ENCODE results near the gene SLC35B1. TPM values are rescaled to one million over a fixed set of nuclear protein-coding genes. Genes with fewer than 3 reads are reported as not detected.

The SLC35B1 gene
- total RNA-seq: 10 to 100 TPM; 50.4 TPM

DNA sequence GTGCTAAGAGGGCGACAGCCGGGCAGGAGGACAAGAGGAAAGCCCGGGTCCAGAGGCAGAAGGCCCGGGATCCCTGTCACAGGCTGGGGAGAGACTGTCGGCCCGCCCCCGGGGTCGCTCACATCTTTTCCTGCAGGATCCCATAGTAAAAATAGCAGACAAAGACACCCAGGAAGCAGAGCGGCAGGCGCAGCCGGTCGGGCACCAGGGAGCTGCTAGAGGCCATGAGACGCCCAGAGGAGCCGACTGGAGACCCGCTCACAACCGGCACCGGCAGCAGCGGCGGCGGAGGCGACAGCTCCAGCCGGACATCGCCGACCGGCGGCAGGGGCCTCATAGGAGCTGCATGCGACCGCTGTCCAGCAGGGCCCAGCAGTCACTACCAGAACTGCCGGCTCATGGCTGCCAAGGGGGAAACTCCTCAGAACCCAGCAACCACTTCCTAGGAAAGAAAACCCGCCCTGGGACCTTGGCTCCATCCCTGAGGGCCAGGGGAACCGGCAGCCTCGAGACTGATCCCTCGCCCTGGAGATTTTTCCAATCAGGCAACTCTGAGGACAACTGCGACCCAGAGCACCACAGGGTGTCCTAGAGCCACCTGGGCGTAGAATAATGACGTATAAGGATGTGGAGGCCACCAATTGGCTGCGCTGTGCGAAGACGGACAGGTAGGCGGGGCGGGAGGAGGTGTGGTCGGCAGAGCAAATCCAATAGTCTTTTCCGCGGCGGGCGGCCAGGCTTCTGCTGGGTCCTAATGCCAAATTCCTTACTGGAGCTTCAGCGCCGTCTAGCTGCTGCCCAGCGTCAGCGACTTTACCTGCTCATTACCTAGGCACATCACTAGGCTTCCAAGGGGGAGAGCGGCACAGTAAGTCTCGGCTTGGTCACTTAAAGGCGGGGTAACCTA is at the start of gene SLC35B1:
SLC35B1 (minus strand) TSS at position 357 of the 907 bp plus-strand sequence; CDS start at position 226, 131 bp downstream.
- ChIA-PET CTCF (interaction anchor here (0.6 to 3.7 kb wide), 35 partner anchors 9 to 366 kb away, joined by 3 to 38 read pairs (median 6); partner anchors contain the start of genes FAM117A and KAT7), POLR2A (interaction anchor here (0.6 to 6.7 kb wide), 34 partner anchors 9 to 763 kb away, joined by 3 to 90 read pairs (median 4); partner anchors contain the start of genes FAM117A, KAT7, PHB1 and SNF8)
- peak; percentile 99 for DNase-seq
- H3K27ac Mint-ChIP-seq: peak within 1 kb of the TSS; percentile 93
- no peaks in the 10 kb centered on the region for H3K27me3 Mint-ChIP-seq
- peaks cover 57% of the 10 kb centered on the region for H3K4me1 Mint-ChIP-seq
- H3K36me3 Mint-ChIP-seq (ENCODE audit: low read depth): peaks cover 53% of the 10 kb centered on the region
- no peaks in the 10 kb centered on the region for H3K9me3 Mint-ChIP-seq
- peak within 1 kb of the TSS; percentile 90 for H3K4me3 Mint-ChIP-seq

GRCh38 chr17:49757151-49757777 is 49.5 kb upstream of the SLC35B1 start:
- H3K27me3 Mint-ChIP-seq: no peaks in the 10 kb centered on the region
- H3K36me3 Mint-ChIP-seq (ENCODE audit: low read depth): peaks cover 54% of the 10 kb centered on the region
- H3K27ac Mint-ChIP-seq: no peak overlapping the region
- no peak for DNase-seq
- ChIA-PET POLR2A (interaction anchor here (0.9 to 11.0 kb wide), 4 partner anchors 10 to 49 kb away, joined by 3 to 196 read pairs (median 9); partner anchors contain the start of gene SLC35B1), CTCF (interaction anchor here (1.2 to 1.6 kb wide), 2 partner anchors 10 to 15 kb away, joined by 3 to 4 read pairs; no protein-coding TSS in a partner anchor)
- H3K4me1 Mint-ChIP-seq: peaks cover 83% of the 10 kb centered on the region
- H3K9me3 Mint-ChIP-seq: no peaks in the 10 kb centered on the region
- H3K4me3 Mint-ChIP-seq: no peak overlapping the region

- no peak overlapping the region for H3K4me3 Mint-ChIP-seq
- no peaks in the 10 kb centered on the region for H3K9me3 Mint-ChIP-seq
- H3K4me1 Mint-ChIP-seq: peaks cover 78% of the 10 kb centered on the region
- DNase-seq: no peak
- no peak overlapping the region for H3K27ac Mint-ChIP-seq
- ChIA-PET POLR2A (interaction anchor here (0.7 to 11.0 kb wide), 5 partner anchors 9 to 48 kb away, joined by 3 to 196 read pairs (median 4); partner anchors contain the start of gene SLC35B1), CTCF (interaction anchor here (0.7 to 1.6 kb wide), 4 partner anchors 10 to 181 kb away, joined by 3 to 6 read pairs (median 4); no protein-coding TSS in a partner anchor)
- H3K36me3 Mint-ChIP-seq (ENCODE audit: low read depth): peaks cover 55% of the 10 kb centered on the region
- no peaks in the 10 kb centered on the region for H3K27me3 Mint-ChIP-seq
These were observed 48.8 kb upstream of the SLC35B1 start for GRCh38 chr17:49756323-49757150.

- Mint-ChIP-seq H3K4me1 (peaks cover 72% of the 10 kb centered on the region), H3K27me3 (no peaks in the 10 kb centered on the region), H3K36me3 (ENCODE audit: low read depth) (peaks cover 54% of the 10 kb centered on the region), H3K4me3 (no peak overlapping the region), H3K27ac (peak overlapping the region; percentile 12), H3K9me3 (no peaks in the 10 kb centered on the region)
- no peak for DNase-seq
- ChIA-PET POLR2A (interaction anchor here (0.7 to 11.0 kb wide), 3 partner anchors 8 to 26 kb away, joined by 3 to 196 read pairs (median 14); no protein-coding TSS in a partner anchor), CTCF (interaction anchor here (1.3 to 1.6 kb wide), 2 partner anchors 9 to 14 kb away, joined by 3 to 6 read pairs; no protein-coding TSS in a partner anchor)
These were observed 48.0 kb upstream of the SLC35B1 start for GRCh38 chr17:49755663-49756283.

DNA sequence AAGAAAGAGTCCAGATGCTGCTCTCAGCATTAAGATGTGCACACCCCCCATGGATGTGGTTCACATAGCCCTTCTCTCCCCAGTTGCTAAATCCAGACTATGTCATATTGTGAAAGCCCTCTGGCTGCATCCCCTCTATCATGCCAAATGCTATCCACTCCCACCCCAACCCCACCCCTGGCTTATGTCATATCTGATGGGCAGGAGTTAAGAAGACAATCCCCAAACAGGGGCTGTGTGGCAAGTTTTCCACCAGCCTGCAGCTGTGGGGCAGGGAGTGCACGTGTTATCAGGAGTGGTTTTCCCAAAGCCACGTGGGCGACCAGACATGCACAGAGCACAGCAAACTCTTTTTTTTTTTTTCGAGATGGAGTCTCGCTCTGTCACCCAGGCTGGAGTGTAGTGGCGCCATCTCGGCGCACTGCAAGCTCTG is 46.2 kb upstream of the SLC35B1 start:
- Mint-ChIP-seq H3K27ac (no peak overlapping the region), H3K27me3 (no peaks in the 10 kb centered on the region)

GRCh38 chr17:49752508-49752907 is 44.7 kb upstream of the SLC35B1 start:
- peak overlapping the region; percentile 12 for H3K27ac Mint-ChIP-seq
- H3K36me3 Mint-ChIP-seq (ENCODE audit: low read depth): peaks cover 40% of the 10 kb centered on the region
- no peak for DNase-seq
- ChIA-PET CTCF (interaction anchor here (0.7 to 1.6 kb wide), 3 partner anchors 45 to 106 kb away, joined by 3 to 4 read pairs (median 3); no protein-coding TSS in a partner anchor), POLR2A (interaction anchor here (1.0 to 2.5 kb wide), 4 partner anchors 9 to 41 kb away, joined by 3 to 15 read pairs (median 6); partner anchors contain the start of gene FAM117A)
- H3K27me3 Mint-ChIP-seq: no peaks in the 10 kb centered on the region
- H3K4me3 Mint-ChIP-seq: no peak overlapping the region
- no peaks in the 10 kb centered on the region for H3K9me3 Mint-ChIP-seq
- peaks cover 74% of the 10 kb centered on the region for H3K4me1 Mint-ChIP-seq

More for the DNA sequence above, 46.2 kb upstream of the SLC35B1 start:
- no peak for DNase-seq
- Mint-ChIP-seq H3K4me1 (peaks cover 70% of the 10 kb centered on the region), H3K36me3 (ENCODE audit: low read depth) (peaks cover 47% of the 10 kb centered on the region), H3K9me3 (no peaks in the 10 kb centered on the region), H3K4me3 (no peak overlapping the region)
- POLR2A ChIA-PET: interaction anchor here (0.8 to 11.0 kb wide), 4 partner anchors 8 to 46 kb away, joined by 3 to 196 read pairs (median 12); partner anchors contain the start of gene SLC35B1
- CTCF ChIA-PET: no interaction called here

- no peak for DNase-seq
- Mint-ChIP-seq H3K27ac (peak overlapping the region; percentile 94), H3K36me3 (ENCODE audit: low read depth) (peaks cover 43% of the 10 kb centered on the region), H3K4me1 (peaks cover 83% of the 10 kb centered on the region), H3K27me3 (no peaks in the 10 kb centered on the region), H3K9me3 (no peaks in the 10 kb centered on the region), H3K4me3 (no peak overlapping the region)
- ChIA-PET CTCF (interaction anchor here (0.7 to 2.9 kb wide), 2 partner anchors 10 to 945 kb away, joined by 3 to 12 read pairs; no protein-coding TSS in a partner anchor), POLR2A (interaction anchor here (2.0 to 5.2 kb wide), 6 partner anchors 10 to 68 kb away, joined by 7 to 132 read pairs (median 57); partner anchors contain the start of genes FAM117A, KAT7 and SLC35B1)
These were observed 42.0 kb upstream of the SLC35B1 start for GRCh38 chr17:49749730-49750129.

- H3K4me1 Mint-ChIP-seq: peaks cover 82% of the 10 kb centered on the region
- H3K27me3 Mint-ChIP-seq: no peaks in the 10 kb centered on the region
- H3K27ac Mint-ChIP-seq: peak overlapping the region; percentile 94
- ChIA-PET CTCF (interaction anchor here (1.1 to 3.5 kb wide), 6 partner anchors 9 to 40 kb away, joined by 3 to 29 read pairs (median 10); partner anchors contain the start of genes FAM117A, KAT7 and SLC35B1), POLR2A (interaction anchor here (0.9 to 5.2 kb wide), 13 partner anchors 8 to 69 kb away, joined by 3 to 132 read pairs (median 8); partner anchors contain the start of genes FAM117A, KAT7 and SLC35B1)
- peak; percentile 74 for DNase-seq
- H3K4me3 Mint-ChIP-seq: peak overlapping the region; percentile 51
- peaks cover 43% of the 10 kb centered on the region for H3K36me3 Mint-ChIP-seq (ENCODE audit: low read depth)
- no peaks in the 10 kb centered on the region for H3K9me3 Mint-ChIP-seq
These were observed 41.0 kb upstream of the SLC35B1 start for GRCh38 chr17:49748791-49749190.

DNA sequence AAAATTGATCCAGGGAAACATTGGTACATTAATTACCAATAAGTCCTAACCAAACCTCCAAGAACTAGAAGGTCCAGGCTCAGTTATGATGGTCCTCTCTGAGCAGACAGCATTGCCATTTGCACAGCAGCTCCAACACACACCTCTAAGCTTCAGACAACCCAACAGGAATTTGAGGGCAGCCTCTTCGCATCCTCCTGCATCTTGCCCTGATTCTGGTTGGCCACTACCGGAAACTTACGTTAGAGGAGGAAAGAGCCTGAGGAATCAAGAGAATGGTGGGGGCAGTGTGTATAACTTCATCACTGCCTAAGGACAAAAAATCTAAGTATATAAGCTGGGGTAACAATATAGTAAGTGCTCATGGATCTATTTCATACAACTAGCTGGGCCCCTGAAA is 40.5 kb upstream of the SLC35B1 start:
- DNase-seq: peak; percentile 38

DNA sequence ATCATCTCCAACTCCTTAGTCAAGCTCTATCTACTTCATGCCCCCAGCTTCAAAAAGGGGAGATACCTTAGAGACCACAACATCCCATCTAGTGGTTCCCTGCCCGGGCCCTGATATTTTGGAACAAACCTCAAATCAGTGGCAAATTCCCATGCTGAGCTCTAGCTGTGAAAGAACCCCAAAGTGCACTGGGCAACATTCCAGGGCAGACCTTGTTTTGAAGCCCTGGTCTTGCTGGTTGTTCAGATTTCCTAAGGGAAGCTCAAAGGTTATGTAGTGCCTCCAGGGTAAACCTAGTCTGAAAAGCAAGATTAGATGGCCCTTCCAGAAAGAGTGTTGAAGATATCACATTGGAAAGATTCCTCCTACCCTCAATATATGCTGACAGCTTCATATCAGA is 39.9 kb upstream of the SLC35B1 start:
- H3K27ac Mint-ChIP-seq: peak overlapping the region; percentile 94
- peak overlapping the region; percentile 78 for H3K4me3 Mint-ChIP-seq
- DNase-seq: no peak
- no peaks in the 10 kb centered on the region for H3K9me3 Mint-ChIP-seq
- CTCF ChIA-PET: interaction anchor here (1.2 to 3.5 kb wide), 10 partner anchors 8 to 104 kb away, joined by 3 to 29 read pairs (median 6); partner anchors contain the start of genes FAM117A and SLC35B1
- H3K36me3 Mint-ChIP-seq (ENCODE audit: low read depth): peaks cover 41% of the 10 kb centered on the region
- POLR2A ChIA-PET: interaction anchor here (1.0 to 5.2 kb wide), 14 partner anchors 8 to 50 kb away, joined by 3 to 132 read pairs (median 7); partner anchors contain the start of genes FAM117A, KAT7 and SLC35B1
- H3K27me3 Mint-ChIP-seq: no peaks in the 10 kb centered on the region
- peaks cover 81% of the 10 kb centered on the region for H3K4me1 Mint-ChIP-seq

More for the DNA sequence above, 40.5 kb upstream of the SLC35B1 start:
- ChIA-PET POLR2A (interaction anchor here (0.9 to 5.2 kb wide), 16 partner anchors 9 to 70 kb away, joined by 3 to 132 read pairs (median 8); partner anchors contain the start of genes FAM117A, KAT7 and SLC35B1), CTCF (interaction anchor here (1.1 to 3.5 kb wide), 6 partner anchors 9 to 40 kb away, joined by 3 to 29 read pairs (median 10); partner anchors contain the start of genes FAM117A, KAT7 and SLC35B1)
- Mint-ChIP-seq H3K4me1 (peaks cover 80% of the 10 kb centered on the region), H3K9me3 (no peaks in the 10 kb centered on the region), H3K36me3 (ENCODE audit: low read depth) (peaks cover 41% of the 10 kb centered on the region), H3K27me3 (no peaks in the 10 kb centered on the region), H3K27ac (peak overlapping the region; percentile 94), H3K4me3 (peak overlapping the region; percentile 51)

All from activated CD4-positive, alpha-beta memory T cell treated with anti-CD3 and anti-CD28 coated beads, Interleukin-2, amount 10 ng/mL, durations not matched to agents 7 days and 5 days (primary cell).